K562 (cell line): ENCODE measurements around the gene PPP4C. TPM values are rescaled to one million over a fixed set of nuclear protein-coding genes. Genes with fewer than 3 reads are reported as not detected.
A peak's percentile ranks its signal among the peaks of the same experiment; 100 is the strongest.

ENCODE experiments used
- FOXK2 ChIP-seq, 2 experiments: fragments of 450-650 bp; IDR thresholded peaks in 1 of 2; conservative IDR thresholded peaks in 1 of 2; 2 replicates each; pipeline ENCODE4 v1.6.1; 2016; ENCODE audit warnings: low read depth in 2 of 2, mild to moderate bottlenecking in 1 of 2
- GMEB1 ChIP-seq: fragments of 250-450 bp; sonication (Bioruptor Pico); IDR thresholded peaks from 2 replicates; pipeline ENCODE4 v1.4.0; 2020; ENCODE audit warnings: mild to moderate bottlenecking
- IRF1 ChIP-seq: sonication (generic); formaldehyde crosslinking; IDR thresholded peaks from 2 replicates; pipeline ENCODE4 v1.8.0; 2022; ENCODE audit warnings: missing genetic modification reagents, mild to moderate bottlenecking, borderline replicate concordance
- MAX ChIP-seq: sonication (generic); formaldehyde crosslinking; IDR thresholded peaks from 2 replicates; pipeline ENCODE4 v1.9.0; 2022; ENCODE audit warnings: mild to moderate bottlenecking, missing genetic modification reagents
- MBD2 ChIP-seq: sonication (generic); IDR thresholded peaks from 2 replicates; pipeline ENCODE4 v1.6.1; 2016; ENCODE audit warnings: low read depth, borderline replicate concordance
- MCM7 ChIP-seq, 2 experiments: fragments of 450-650 bp; IDR thresholded peaks; 2 replicates each; pipeline ENCODE4 v1.6.1; 2016 to 2018
- MTA3 ChIP-seq: fragments of 450-650 bp; formaldehyde crosslinking; IDR thresholded peaks from 2 replicates; pipeline ENCODE4 v1.6.1; 2017; ENCODE audit warnings: mild to moderate bottlenecking, borderline replicate concordance
- PRPF4 ChIP-seq: fragments of 200-400 bp; formaldehyde crosslinking; IDR thresholded peaks from one replicate; pipeline ENCODE4 v1.6.1; 2017; ENCODE audit warnings: low read length, low read depth, mild to moderate bottlenecking; ENCODE audit not compliant: insufficient read depth, poor library complexity, severe bottlenecking
- SPI1 ChIP-seq: IDR thresholded peaks from 2 replicates; pipeline ENCODE4 v1.6.1; 2011; ENCODE audit warnings: low read depth, low read length, control low read depth, borderline replicate concordance
- THRB ChIP-seq: fragments of 450-650 bp; formaldehyde crosslinking; conservative IDR thresholded peaks from 2 replicates; pipeline ENCODE4 v1.4.0; 2022; ENCODE audit warnings: mild to moderate bottlenecking, missing genetic modification characterization
- VEZF1 ChIP-seq: fragments of 200-800 bp; sonication (Bioruptor generic); IDR thresholded peaks from 2 replicates; pipeline ENCODE4 v1.6.1; 2017; ENCODE audit warnings: missing genetic modification characterization, missing compliant biosample characterization
- XRCC5 ChIP-seq: fragments of 200-400 bp; formaldehyde crosslinking; IDR thresholded peaks from 2 replicates; pipeline ENCODE4 v1.6.1; 2017; ENCODE audit warnings: low read depth, mild to moderate bottlenecking, low read length
- ZC3H4 ChIP-seq: sonication (generic); formaldehyde crosslinking; IDR thresholded peaks from 2 replicates; pipeline ENCODE4 v1.9.0; 2021; ENCODE audit warnings: missing genetic modification reagents, borderline replicate concordance
- ZFP91 ChIP-seq: sonication (generic); formaldehyde crosslinking; IDR thresholded peaks from 2 replicates; pipeline ENCODE4 v1.8.0; 2022; ENCODE audit warnings: mild to moderate bottlenecking, missing genetic modification reagents
- ZNF217 ChIP-seq: sonication (generic); formaldehyde crosslinking; IDR thresholded peaks from 2 replicates; pipeline ENCODE4 v1.8.0; 2022; ENCODE audit warnings: mild to moderate bottlenecking, missing genetic modification reagents
- ZNF395 ChIP-seq: fragments of 200-800 bp; sonication (Bioruptor generic); IDR thresholded peaks from 2 replicates; pipeline ENCODE4 v1.6.1; 2017; ENCODE audit warnings: missing genetic modification characterization, missing compliant biosample characterization
- ZNF766 ChIP-seq: fragments of 200-800 bp; sonication (Bioruptor generic); conservative IDR thresholded peaks from 2 replicates; pipeline ENCODE4 v1.6.1; 2016; ENCODE audit warnings: missing genetic modification characterization, missing compliant biosample characterization
- polyA plus RNA-seq, 8 experiments: library from polyadenylated mRNA; depleted of rRNA in 4 of 8; stranded (reverse) in 5 of 8; unstranded in 3 of 8; fragments of >200 nt; fragmentation: Nextera tagmentation in 2 of 8; fragmentation: Illumina TruSeq in 1 of 8; extraction: Ambion mirVana in 2 of 8; extraction: Trizol in 1 of 8; gene quantifications; 2 replicates each; pipeline versions ENCODE4 v1.2.1 to v1.2.3, GENCODE V29; 2011 to 2014; ENCODE audit warnings: inconsistent platforms in 1 of 8, missing spikeins in 1 of 8
- total RNA-seq, 7 experiments: library from RNA; depleted of rRNA in 6 of 7; stranded (reverse); fragments of >200 nt in 6 of 7; fragmentation: Illumina TruSeq in 2 of 7; extraction: Trizol in 2 of 7; gene quantifications; 2 replicates each; pipeline versions ENCODE4 v1.2.1 to v1.2.3, GENCODE V29; 2011 to 2021; ENCODE audit warnings: low replicate concordance in 1 of 7

The PPP4C gene
- total and polyA plus RNA-seq, 9 of the 15 experiments (the other 6 are each of a cell fraction or from before 2014, with no cell fraction given): 3.5 to 183 (median 131) TPM

GRCh38 chr16:30065102-30065942, 10.5 kb upstream of the PPP4C start, which contains the start of gene ALDOA (continued):
- TF ChIP-seq VEZF1 (CRISPR knock-in tag) (peak; percentile 97), ZFP91 (CRISPR knock-in tag) (peak; percentile 77), GMEB1 (no peak; the same call in 1 of the 2 replicates), MBD2 (peak; percentile 59; the same call in 1 of the 2 replicates), ZNF766 (CRISPR knock-in tag) (peak; percentile 52; the same call in 1 of the 2 replicates), ZNF395 (no peak), IRF1 (CRISPR knock-in tag) (no peak; the same call in 1 of the 2 replicates), MTA3 (peak; percentile 98), PRPF4 (peak; percentile 78), FOXK2 (conservative IDR thresholded peaks at IDR 0.05 in 1 of 2, IDR thresholded peaks at IDR 0.05 in 1 of 2; ENCODE audit: low read depth in 2 of 2) (no peak; a peak in 1 of 4 replicates), MAX (peak; percentile 89), ZNF217 (CRISPR knock-in tag) (no peak), THRB (CRISPR knock-in tag) (0 out of 2 replicates have a peak, but pooled peaks have one; percentile 48), MCM7 (IDR thresholded peaks at IDR 0.05) (no peak), ZC3H4 (CRISPR knock-in tag) (no peak), SPI1 (peak; percentile 89), XRCC5 (0 out of 2 replicates have a peak, but pooled peaks have one; percentile 21)
